ENCODE results near the gene PDP2.

PDP2 gene

GRCh38 chr16:66859397-66860068, 20.8 kb upstream of the PDP2 start:
- no peaks in the 10 kb centered on the region for H4K20me1 ChIP-seq (ENCODE audit: insufficient read depth, low read length)
- TF ChIP-seq EZH2 (optimal IDR thresholded peaks at IDR 0.05; ENCODE audit: low read depth, low read length): no peak
- TF ChIP-seq EZH2phosphoT487 (IDR thresholded peaks at IDR 0.05; ENCODE audit: low read length): no peak
- TF ChIP-seq CTCF (IDR thresholded peaks at IDR 0.05; ENCODE audit: low read length): no peak
- no peaks in the 10 kb centered on the region for H3K79me2 ChIP-seq (ENCODE audit: low read length)
- H3K9me3 ChIP-seq (replicated peaks; ENCODE audit: insufficient read depth, low read length): no peaks in the 10 kb centered on the region
- H3K36me3 ChIP-seq (replicated peaks; ENCODE audit: insufficient read depth, low read length): no peaks in the 10 kb centered on the region
- no peaks in the 10 kb centered on the region for H3K4me1 ChIP-seq (ENCODE audit: low read length)
- no peak overlapping the region for H3K4me2 ChIP-seq (ENCODE audit: low read depth, low read length)
- no peaks in the 10 kb centered on the region for H3F3A ChIP-seq (ENCODE audit: insufficient read depth, low read length)
- no peak overlapping the region for H2AFZ ChIP-seq (ENCODE audit: low read length)
- H3K9ac ChIP-seq (ENCODE audit: low read length): no peak overlapping the region
- DNase-seq: no peak
- H3K4me3 ChIP-seq (ENCODE audit: low read length): no peak overlapping the region
- H3K9me2 ChIP-seq (replicated peaks; ENCODE audit: insufficient read depth, low read length): no peaks in the 10 kb centered on the region
- no peak overlapping the region for H3K27ac ChIP-seq (ENCODE audit: low read length)
- no peaks in the 10 kb centered on the region for H3K27me3 ChIP-seq (replicated peaks; ENCODE audit: insufficient read depth, low read length)

GRCh38 chr16:66862023-66862520, 18.2 kb upstream of the PDP2 start:
- H3F3A ChIP-seq (ENCODE audit: insufficient read depth, low read length): no peaks in the 10 kb centered on the region
- H3K9me3 ChIP-seq (replicated peaks; ENCODE audit: insufficient read depth, low read length): no peaks in the 10 kb centered on the region
- H2AFZ ChIP-seq (ENCODE audit: low read length): no peak overlapping the region
- H3K4me3 ChIP-seq (ENCODE audit: low read length): no peak overlapping the region
- H3K27me3 ChIP-seq (replicated peaks; ENCODE audit: insufficient read depth, low read length): no peaks in the 10 kb centered on the region
- TF ChIP-seq EZH2phosphoT487 (IDR thresholded peaks at IDR 0.05; ENCODE audit: low read length) (no peak), EZH2 (optimal IDR thresholded peaks at IDR 0.05; ENCODE audit: low read depth, low read length) (no peak), CTCF (IDR thresholded peaks at IDR 0.05; ENCODE audit: low read length) (no peak)
- H3K36me3 ChIP-seq (replicated peaks; ENCODE audit: insufficient read depth, low read length): no peaks in the 10 kb centered on the region
- no peaks in the 10 kb centered on the region for H3K4me1 ChIP-seq (ENCODE audit: low read length)
- H3K27ac ChIP-seq (ENCODE audit: low read length): no peak overlapping the region
- no peak overlapping the region for H3K4me2 ChIP-seq (ENCODE audit: low read depth, low read length)
- H3K9me2 ChIP-seq (replicated peaks; ENCODE audit: insufficient read depth, low read length): no peaks in the 10 kb centered on the region
- no peak overlapping the region for H3K9ac ChIP-seq (ENCODE audit: low read length)
- H3K79me2 ChIP-seq (ENCODE audit: low read length): no peaks in the 10 kb centered on the region
- H4K20me1 ChIP-seq (ENCODE audit: insufficient read depth, low read length): no peaks in the 10 kb centered on the region
- DNase-seq: no peak

- Histone ChIP-seq H4K20me1 (ENCODE audit: insufficient read depth, low read length) (no peaks in the 10 kb centered on the region), H3K36me3 (replicated peaks; ENCODE audit: insufficient read depth, low read length) (no peaks in the 10 kb centered on the region), H3K27me3 (replicated peaks; ENCODE audit: insufficient read depth, low read length) (no peaks in the 10 kb centered on the region), H3K9me3 (replicated peaks; ENCODE audit: insufficient read depth, low read length) (no peaks in the 10 kb centered on the region), H3K9me2 (replicated peaks; ENCODE audit: insufficient read depth, low read length) (no peaks in the 10 kb centered on the region), H3K9ac (ENCODE audit: low read length) (no peak overlapping the region), H3F3A (ENCODE audit: insufficient read depth, low read length) (no peaks in the 10 kb centered on the region), H3K27ac (ENCODE audit: low read length) (no peak overlapping the region), H3K4me3 (ENCODE audit: low read length) (no peak overlapping the region), H2AFZ (ENCODE audit: low read length) (no peak overlapping the region), H3K79me2 (ENCODE audit: low read length) (no peaks in the 10 kb centered on the region), H3K4me1 (ENCODE audit: low read length) (no peaks in the 10 kb centered on the region), H3K4me2 (ENCODE audit: low read depth, low read length) (no peak overlapping the region)
- no peak for TF ChIP-seq EZH2 (optimal IDR thresholded peaks at IDR 0.05; ENCODE audit: low read depth, low read length)
- TF ChIP-seq CTCF (IDR thresholded peaks at IDR 0.05; ENCODE audit: low read length): no peak
- no peak for TF ChIP-seq EZH2phosphoT487 (IDR thresholded peaks at IDR 0.05; ENCODE audit: low read length)
- no peak for DNase-seq
Measured at GRCh38 chr16:66863707-66864106, 16.6 kb upstream of the PDP2 start.

Measured in MM.1S (cell line).